Measurements from ENCODE around the gene CDC73. TPM values are rescaled to one million over a fixed set of nuclear protein-coding genes. Genes with fewer than 3 reads are reported as not detected.

Gene CDC73
- total RNA-seq, 1 donor from 2014 or later, result 71.1 TPM

GRCh38 chr1:193211539-193211938 lies 89.7 kb downstream of the CDC73 start:
- Mint-ChIP-seq H3K9me3 (peaks cover 56% of the 10 kb centered on the region), H3K27me3 (ENCODE audit: low read depth) (no peaks in the 10 kb centered on the region), H3K4me1 (no peaks in the 10 kb centered on the region), H3K4me3 (no peak overlapping the region), H3K36me3 (peaks cover 79% of the 10 kb centered on the region), H3K27ac (peak overlapping the region; percentile 63)
- DNase-seq (ENCODE audit: low spot score in 2 of 2, unreplicated experiment in 2 of 2), result no peak
- no peak for TF ChIP-seq CTCF (IDR thresholded peaks at IDR 0.05; ENCODE audit: unreplicated experiment)

- Mint-ChIP-seq H3K27ac (no peak overlapping the region), H3K4me3 (no peak overlapping the region), H3K4me1 (no peaks in the 10 kb centered on the region), H3K9me3 (peaks cover 45% of the 10 kb centered on the region), H3K27me3 (ENCODE audit: low read depth) (no peaks in the 10 kb centered on the region), H3K36me3 (peaks cover 77% of the 10 kb centered on the region)
- no peak for TF ChIP-seq CTCF (IDR thresholded peaks at IDR 0.05; ENCODE audit: unreplicated experiment)
- DNase-seq (ENCODE audit: low spot score in 2 of 2, unreplicated experiment in 2 of 2), result no peak
These were observed 90.8 kb downstream of the CDC73 start for GRCh38 chr1:193212637-193213036.

- H3K36me3 Mint-ChIP-seq, result peaks cover 77% of the 10 kb centered on the region
- H3K27ac Mint-ChIP-seq, result no peak overlapping the region
These were observed 92.2 kb downstream of the CDC73 start for GRCh38 chr1:193213998-193214397.

GRCh38 chr1:193216920-193217319 lies 95.1 kb downstream of the CDC73 start:
- Mint-ChIP-seq H3K4me1 (peaks cover 5% of the 10 kb centered on the region), H3K27me3 (ENCODE audit: low read depth) (no peaks in the 10 kb centered on the region), H3K4me3 (no peak overlapping the region), H3K27ac (no peak overlapping the region), H3K9me3 (peaks cover 24% of the 10 kb centered on the region), H3K36me3 (peaks cover 66% of the 10 kb centered on the region)
- no peak for DNase-seq (ENCODE audit: low spot score in 2 of 2, unreplicated experiment in 2 of 2)
- no peak for TF ChIP-seq CTCF (IDR thresholded peaks at IDR 0.05; ENCODE audit: unreplicated experiment)

More at GRCh38 chr1:193213998-193214397, 92.2 kb downstream of the CDC73 start:
- DNase-seq (ENCODE audit: low spot score in 2 of 2, unreplicated experiment in 2 of 2), result no peak
- H3K4me3 Mint-ChIP-seq, result no peak overlapping the region
- no peaks in the 10 kb centered on the region for H3K4me1 Mint-ChIP-seq
- no peak for TF ChIP-seq CTCF (IDR thresholded peaks at IDR 0.05; ENCODE audit: unreplicated experiment)
- peaks cover 35% of the 10 kb centered on the region for H3K9me3 Mint-ChIP-seq
- H3K27me3 Mint-ChIP-seq (ENCODE audit: low read depth), result no peaks in the 10 kb centered on the region

GRCh38 chr1:193219391-193219790 lies 97.6 kb downstream of the CDC73 start:
- peaks cover 5% of the 10 kb centered on the region for H3K4me1 Mint-ChIP-seq
- peaks cover 20% of the 10 kb centered on the region for H3K9me3 Mint-ChIP-seq
- peaks cover 54% of the 10 kb centered on the region for H3K36me3 Mint-ChIP-seq
- no peak for DNase-seq (ENCODE audit: low spot score in 2 of 2, unreplicated experiment in 2 of 2)
- no peak overlapping the region for H3K4me3 Mint-ChIP-seq
- TF ChIP-seq CTCF (IDR thresholded peaks at IDR 0.05; ENCODE audit: unreplicated experiment), result no peak
- no peaks in the 10 kb centered on the region for H3K27me3 Mint-ChIP-seq (ENCODE audit: low read depth)
- H3K27ac Mint-ChIP-seq, result no peak overlapping the region

GRCh38 chr1:193221651-193222050 lies 99.8 kb downstream of the CDC73 start:
- Mint-ChIP-seq H3K36me3 (peaks cover 52% of the 10 kb centered on the region), H3K4me3 (no peak overlapping the region), H3K27me3 (ENCODE audit: low read depth) (no peaks in the 10 kb centered on the region), H3K27ac (peak overlapping the region; percentile 57), H3K4me1 (peaks cover 5% of the 10 kb centered on the region), H3K9me3 (peaks cover 27% of the 10 kb centered on the region)
- no peak for DNase-seq (ENCODE audit: low spot score in 2 of 2, unreplicated experiment in 2 of 2)
- no peak for TF ChIP-seq CTCF (IDR thresholded peaks at IDR 0.05; ENCODE audit: unreplicated experiment)
